ENCODE measurements around the gene TDRD9. TPM values are rescaled to one million over a fixed set of nuclear protein-coding genes. Genes with fewer than 3 reads are reported as not detected.

TDRD9 gene
- total RNA-seq, 1 donor from 2014 or later: not detected

- H3K27me3 Mint-ChIP-seq (ENCODE audit: low read depth, unreplicated experiment): peaks cover 22% of the 10 kb centered on the region
- no peaks in the 10 kb centered on the region for H3K9me3 Mint-ChIP-seq (ENCODE audit: unreplicated experiment)
- Histone ChIP-seq H3K27ac (ENCODE audit: low read depth, low read length) (no peak overlapping the region), H3K9me3 (ENCODE audit: insufficient read depth, low read depth, low read length) (no peaks in the 10 kb centered on the region), H3K4me2 (ENCODE audit: low read length) (no peak overlapping the region), H3K4me3 (ENCODE audit: insufficient read depth, low read depth, low read length) (no peak overlapping the region), H3K36me3 (ENCODE audit: insufficient read depth, low read length) (no peaks in the 10 kb centered on the region), H3K9ac (ENCODE audit: low read length) (no peak overlapping the region), H4K20me1 (ENCODE audit: insufficient read depth, low read length) (no peaks in the 10 kb centered on the region), H3K79me2 (ENCODE audit: insufficient read depth, low read length) (no peaks in the 10 kb centered on the region), H3K4me1 (ENCODE audit: insufficient read depth, low read length) (no peaks in the 10 kb centered on the region), H3K27me3 (ENCODE audit: insufficient read depth, low read length) (no peaks in the 10 kb centered on the region), H2AFZ (ENCODE audit: low read depth, low read length) (no peak overlapping the region)
- TF ChIP-seq EZH2 (IDR thresholded peaks at IDR 0.05; ENCODE audit: insufficient read depth, low read length): no peak
- TF ChIP-seq, protein P1, sequence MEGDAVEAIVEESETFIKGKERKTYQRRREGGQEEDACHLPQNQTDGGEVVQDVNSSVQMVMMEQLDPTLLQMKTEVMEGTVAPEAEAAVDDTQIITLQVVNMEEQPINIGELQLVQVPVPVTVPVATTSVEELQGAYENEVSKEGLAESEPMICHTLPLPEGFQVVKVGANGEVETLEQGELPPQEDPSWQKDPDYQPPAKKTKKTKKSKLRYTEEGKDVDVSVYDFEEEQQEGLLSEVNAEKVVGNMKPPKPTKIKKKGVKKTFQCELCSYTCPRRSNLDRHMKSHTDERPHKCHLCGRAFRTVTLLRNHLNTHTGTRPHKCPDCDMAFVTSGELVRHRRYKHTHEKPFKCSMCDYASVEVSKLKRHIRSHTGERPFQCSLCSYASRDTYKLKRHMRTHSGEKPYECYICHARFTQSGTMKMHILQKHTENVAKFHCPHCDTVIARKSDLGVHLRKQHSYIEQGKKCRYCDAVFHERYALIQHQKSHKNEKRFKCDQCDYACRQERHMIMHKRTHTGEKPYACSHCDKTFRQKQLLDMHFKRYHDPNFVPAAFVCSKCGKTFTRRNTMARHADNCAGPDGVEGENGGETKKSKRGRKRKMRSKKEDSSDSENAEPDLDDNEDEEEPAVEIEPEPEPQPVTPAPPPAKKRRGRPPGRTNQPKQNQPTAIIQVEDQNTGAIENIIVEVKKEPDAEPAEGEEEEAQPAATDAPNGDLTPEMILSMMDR (IDR thresholded peaks at IDR 0.05; ENCODE audit: insufficient read depth, low read depth, low read length): no peak
- no peaks in the 10 kb centered on the region for H3K36me3 Mint-ChIP-seq (ENCODE audit: low read depth, unreplicated experiment)
- H3K4me1 Mint-ChIP-seq (ENCODE audit: low read depth, unreplicated experiment): no peaks in the 10 kb centered on the region
- FAIRE-seq: no peak
- no peak overlapping the region for H3K27ac Mint-ChIP-seq (ENCODE audit: unreplicated experiment)
- H3K4me3 Mint-ChIP-seq (ENCODE audit: unreplicated experiment): no peak overlapping the region
- DNase-seq (ENCODE audit: low read depth): no peak
Observed at GRCh38 chr14:104091927-104092771, 163.9 kb downstream of the TDRD9 start.

DNA sequence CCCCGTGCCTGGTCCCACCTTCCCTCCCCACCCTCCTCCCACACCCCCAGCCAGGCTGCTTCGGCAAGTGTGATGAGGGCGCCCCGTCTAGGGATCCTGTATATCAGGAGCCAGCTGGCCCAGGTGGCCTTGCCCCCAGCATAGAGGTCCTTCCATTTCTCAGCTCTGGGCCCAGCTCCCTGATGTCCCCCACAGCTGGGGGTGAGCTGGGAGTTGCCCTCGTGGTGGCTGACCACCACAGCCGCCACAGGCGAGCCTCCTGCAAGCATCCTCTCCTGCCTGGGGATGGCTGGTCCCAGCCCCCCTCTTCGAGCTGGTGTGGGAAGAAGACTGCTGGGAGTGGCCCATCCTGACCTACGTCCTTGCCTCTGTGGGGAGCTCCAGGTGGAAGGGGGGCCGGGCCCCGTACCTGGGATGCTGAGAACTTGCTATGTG, 164.7 kb downstream of the TDRD9 start:
- no peaks in the 10 kb centered on the region for H3K9me3 Mint-ChIP-seq (ENCODE audit: unreplicated experiment)

More for the DNA sequence above, 164.7 kb downstream of the TDRD9 start:
- H3K4me2 ChIP-seq (ENCODE audit: low read length): no peak overlapping the region
- no peaks in the 10 kb centered on the region for H3K79me2 ChIP-seq (ENCODE audit: insufficient read depth, low read length)
- Mint-ChIP-seq H3K27ac (ENCODE audit: unreplicated experiment) (no peak overlapping the region), H3K4me1 (ENCODE audit: low read depth, unreplicated experiment) (no peaks in the 10 kb centered on the region), H3K4me3 (ENCODE audit: unreplicated experiment) (no peak overlapping the region), H3K36me3 (ENCODE audit: low read depth, unreplicated experiment) (no peaks in the 10 kb centered on the region), H3K27me3 (ENCODE audit: low read depth, unreplicated experiment) (peaks cover 17% of the 10 kb centered on the region)
- no peak overlapping the region for H3K27ac ChIP-seq (ENCODE audit: low read depth, low read length)
- H3K27me3 ChIP-seq (ENCODE audit: insufficient read depth, low read length): no peaks in the 10 kb centered on the region
- FAIRE-seq: no peak
- no peaks in the 10 kb centered on the region for H3K9me3 ChIP-seq (ENCODE audit: insufficient read depth, low read depth, low read length)
- H3K9ac ChIP-seq (ENCODE audit: low read length): no peak overlapping the region
- TF ChIP-seq, protein P1 (IDR thresholded peaks at IDR 0.05; ENCODE audit: insufficient read depth, low read depth, low read length): no peak
- no peak for TF ChIP-seq EZH2 (IDR thresholded peaks at IDR 0.05; ENCODE audit: insufficient read depth, low read length)
- H3K4me3 ChIP-seq (ENCODE audit: insufficient read depth, low read depth, low read length): no peak overlapping the region
- no peaks in the 10 kb centered on the region for H4K20me1 ChIP-seq (ENCODE audit: insufficient read depth, low read length)
- H2AFZ ChIP-seq (ENCODE audit: low read depth, low read length): no peak overlapping the region
- H3K4me1 ChIP-seq (ENCODE audit: insufficient read depth, low read length): no peaks in the 10 kb centered on the region
- H3K36me3 ChIP-seq (ENCODE audit: insufficient read depth, low read length): no peaks in the 10 kb centered on the region
- no peak for DNase-seq (ENCODE audit: low read depth)
